Mesothelial cell of epicardium (in vitro differentiated cells): ENCODE results near the gene PIKFYVE. TPM values are rescaled to one million over a fixed set of nuclear protein-coding genes. Genes with fewer than 3 reads are reported as not detected.
"Not testable (repeated sequence)": the region's sequence is repeated elsewhere in the genome, so short reads cannot be mapped to it uniquely, and the experiment has no call there.

Experiments used
- DNase-seq, 2 experiments: peaks; one replicate each; pipeline ENCODE4 v3.0.0; 2021; ENCODE audit warnings: low spot score in 2 of 2; ENCODE audit not compliant: unreplicated experiment in 2 of 2
- H3K27ac Mint-ChIP-seq: 2 replicates; pipeline ENCODE4 v1.8.0; 2021; ENCODE audit warnings: mixed read lengths
- H3K27me3 Mint-ChIP-seq: 2 replicates; pipeline ENCODE4 v1.8.0; 2021; ENCODE audit warnings: low read depth, mixed read lengths
- H3K36me3 Mint-ChIP-seq: 2 replicates; pipeline ENCODE4 v1.8.0; 2021; ENCODE audit warnings: mixed read lengths
- H3K4me1 Mint-ChIP-seq: 2 replicates; pipeline ENCODE4 v1.8.0; 2021; ENCODE audit warnings: mixed read lengths
- H3K4me3 Mint-ChIP-seq: 2 replicates; pipeline ENCODE4 v1.8.0; 2021; ENCODE audit warnings: mild to moderate bottlenecking, moderate library complexity, mixed read lengths
- H3K9me3 Mint-ChIP-seq: 2 replicates; pipeline ENCODE4 v1.8.0; 2021; ENCODE audit warnings: mixed read lengths
- CTCF ChIP-seq: fragments of 200-600 bp; sonication (generic); IDR thresholded peaks from one replicate; pipeline ENCODE4 v1.5.0; 2021; ENCODE audit warnings: antibody characterized with exemption; ENCODE audit not compliant: unreplicated experiment
- total RNA-seq: library from RNA; stranded (reverse); gene quantifications from 3 replicates; pipeline ENCODE4 v1.2.1, GENCODE V29; 2021

Gene PIKFYVE
- total RNA-seq, 1 donor from 2014 or later, result 46.7 TPM

GRCh38 chr2:208352644-208353567 is 86.9 kb downstream of the PIKFYVE start:
- TF ChIP-seq CTCF, result no peak

DNA sequence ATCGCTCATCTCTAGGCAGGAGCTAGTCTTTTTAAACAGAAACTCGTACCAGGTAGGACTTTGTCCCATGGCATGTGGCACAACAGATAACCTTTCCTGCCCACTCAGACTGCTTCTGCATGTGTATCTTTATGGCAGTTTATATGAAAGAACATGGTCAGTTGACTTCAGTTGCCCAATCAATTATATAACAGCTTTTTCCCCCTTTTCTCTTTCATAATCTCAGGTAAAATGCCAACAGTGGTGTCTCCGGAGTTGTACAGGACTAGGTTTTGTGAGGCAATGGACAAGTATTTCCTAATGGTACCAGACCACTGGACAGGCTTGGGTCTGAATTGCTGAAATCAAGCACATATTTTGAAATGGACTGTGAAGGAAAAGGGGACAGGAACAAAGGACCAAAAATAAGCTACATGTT is 88.9 kb downstream of the PIKFYVE start:
- H3K9me3 Mint-ChIP-seq, result no peaks in the 10 kb centered on the region
- H3K36me3 Mint-ChIP-seq, result peaks cover 47% of the 10 kb centered on the region
- no peaks in the 10 kb centered on the region for H3K27me3 Mint-ChIP-seq
- DNase-seq, result no peak
- TF ChIP-seq CTCF, result no peak
- H3K4me1 Mint-ChIP-seq, result no peaks in the 10 kb centered on the region
- H3K27ac Mint-ChIP-seq, result no peak overlapping the region
- H3K4me3 Mint-ChIP-seq, result no peak overlapping the region

More at GRCh38 chr2:208352644-208353567, 86.9 kb downstream of the PIKFYVE start:
- peaks cover 45% of the 10 kb centered on the region for H3K36me3 Mint-ChIP-seq
- no peaks in the 10 kb centered on the region for H3K9me3 Mint-ChIP-seq
- no peaks in the 10 kb centered on the region for H3K27me3 Mint-ChIP-seq
- H3K4me3 Mint-ChIP-seq, result no peak overlapping the region
- DNase-seq, result no peak
- no peaks in the 10 kb centered on the region for H3K4me1 Mint-ChIP-seq
- H3K27ac Mint-ChIP-seq, result no peak overlapping the region

DNA sequence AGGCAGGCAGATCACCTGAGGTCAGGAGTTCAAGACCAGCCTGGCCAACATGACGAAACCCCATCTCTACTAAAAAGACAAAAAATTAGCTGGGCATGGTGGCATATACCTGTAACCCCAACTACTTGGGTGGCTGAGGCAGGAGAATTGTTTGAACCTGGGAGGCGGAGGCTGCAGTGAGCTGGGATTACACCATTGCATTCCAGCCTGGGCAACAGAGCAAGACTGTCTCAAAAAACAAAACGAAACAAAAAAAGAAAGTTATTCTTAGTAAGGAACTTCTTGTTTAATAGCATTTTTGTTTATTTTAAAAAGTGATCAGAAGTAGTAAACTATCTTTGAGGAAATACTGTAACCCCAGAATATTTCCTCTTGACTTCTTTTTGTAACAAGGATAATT is 90.4 kb downstream of the PIKFYVE start:
- DNase-seq, H3K27me3 Mint-ChIP-seq, H3K4me3 Mint-ChIP-seq, H3K4me1 Mint-ChIP-seq, H3K9me3 Mint-ChIP-seq, H3K27ac Mint-ChIP-seq: not testable (repeated sequence)
- H3K36me3 Mint-ChIP-seq, result peaks cover 38% of the 10 kb centered on the region

DNA sequence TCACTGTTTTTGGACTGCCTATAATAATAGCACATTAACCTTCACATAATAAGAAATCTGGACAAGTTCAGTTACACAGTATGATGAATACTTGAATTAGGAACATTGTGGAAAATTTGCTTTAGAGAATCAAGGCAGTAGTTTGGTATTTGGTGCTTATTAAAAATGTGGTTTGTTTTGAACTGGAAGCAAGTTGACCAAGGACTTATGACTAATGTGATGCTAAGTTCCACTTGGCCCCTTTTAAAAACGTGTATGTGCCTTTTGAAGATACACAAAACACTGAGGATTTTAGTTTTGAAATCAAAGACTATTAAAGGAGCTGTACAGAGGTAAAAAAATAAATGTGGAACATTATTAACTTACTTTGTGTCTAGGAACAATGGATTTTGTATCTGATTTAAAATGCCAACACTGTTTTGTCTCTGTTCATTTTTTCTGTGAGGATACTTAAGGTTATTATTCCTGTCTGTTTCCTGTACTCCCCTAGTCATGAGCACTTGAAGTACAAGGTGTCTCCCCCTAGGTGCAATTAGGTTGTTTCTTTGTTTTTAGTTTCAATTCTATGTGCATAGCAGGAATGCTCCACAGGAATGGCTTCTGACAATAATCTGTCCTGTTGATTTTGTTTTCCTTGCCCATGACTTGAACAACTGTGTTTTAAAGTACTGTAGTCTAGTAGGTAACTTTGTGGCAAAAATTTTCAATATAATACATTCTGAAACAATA is 91.0 kb downstream of the PIKFYVE start:
- Mint-ChIP-seq H3K36me3 (peaks cover 32% of the 10 kb centered on the region), H3K27me3 (no peaks in the 10 kb centered on the region), H3K4me3 (no peak overlapping the region), H3K9me3 (no peaks in the 10 kb centered on the region), H3K4me1 (no peaks in the 10 kb centered on the region), H3K27ac (no peak overlapping the region)
- TF ChIP-seq CTCF, result no peak
- DNase-seq, result no peak

- H3K4me3 Mint-ChIP-seq, result no peak overlapping the region
- no peak for DNase-seq
- no peaks in the 10 kb centered on the region for H3K4me1 Mint-ChIP-seq
- peaks cover 22% of the 10 kb centered on the region for H3K36me3 Mint-ChIP-seq
- H3K9me3 Mint-ChIP-seq, result peaks cover 4% of the 10 kb centered on the region
- H3K27ac Mint-ChIP-seq, result peak overlapping the region; percentile 31
- no peaks in the 10 kb centered on the region for H3K27me3 Mint-ChIP-seq
- no peak for TF ChIP-seq CTCF
These were observed 92.9 kb downstream of the PIKFYVE start for GRCh38 chr2:208358758-208359631.
